ENCODE results near the gene SPIN1. TPM values are rescaled to one million over a fixed set of nuclear protein-coding genes. Genes with fewer than 3 reads are reported as not detected.

Gene SPIN1
- total and polyA plus RNA-seq, 2 donors (not counting 3 experiments of a cell fraction or from before 2014, with no cell fraction given), result 38.1 to 56.8 TPM

DNA sequence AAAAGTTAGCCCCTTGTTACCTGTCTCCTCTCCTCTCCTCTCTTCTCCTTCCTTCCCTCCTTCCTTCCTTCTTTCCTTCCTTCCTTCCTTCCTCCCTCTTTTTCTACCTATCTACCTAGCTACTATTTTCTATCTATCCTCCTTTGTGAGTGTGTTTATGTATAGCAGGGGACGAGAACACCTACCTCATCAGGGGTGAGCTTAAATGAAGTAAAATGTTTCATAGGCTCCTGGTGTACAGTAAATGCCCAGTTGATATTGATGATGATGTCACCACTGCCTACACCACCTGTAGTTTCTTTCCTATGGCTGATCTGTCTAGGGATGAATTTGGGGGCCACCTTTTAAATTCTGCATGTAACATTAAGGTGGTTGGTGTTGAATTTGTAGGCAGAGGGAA lies 4.3 kb downstream of the SPIN1 start:
- CTCF ChIA-PET, result interaction anchor here (1.3 kb wide), 1 partner anchor 24 kb away, joined by 4 read pairs; no protein-coding TSS in a partner anchor
- peaks cover 12% of the 10 kb centered on the region for H3K4me1 ChIP-seq (ENCODE audit: control insufficient read depth, extremely low read depth, insufficient read depth, low read length)
- H3K4me3 ChIP-seq (replicated peaks in 1 of 3; ENCODE audit: insufficient read depth in 1 of 3, low read depth in 1 of 3, low read length in 3 of 3), result no peak overlapping the region
- H3K36me3 ChIP-seq (ENCODE audit: control insufficient read depth in 2 of 2, extremely low read depth in 1 of 2, insufficient read depth in 2 of 2, low read length in 2 of 2), result no peaks in the 10 kb centered on the region
- BruUV-seq (replicated peaks), result no TSS peak
- dilution Hi-C loops (cut with MboI; ENCODE audit: extremely low pct_ligation_motif_present, low sequenced_read_pairs), result no loop called here
- FAIRE-seq (no peak), DNase-seq (ENCODE audit: low read depth, low spot score) (no peak)
- H3K27me3 ChIP-seq (ENCODE audit: control insufficient read depth in 2 of 2, insufficient read depth in 2 of 2, low read length in 2 of 2), result no peaks in the 10 kb centered on the region
- no peak overlapping the region for H3K27ac ChIP-seq (ENCODE audit: insufficient read depth, low read depth, low read length)
- TF ChIP-seq POLR2A (IDR thresholded peaks at IDR 0.05; ENCODE audit: low read depth, low read length) (no peak), JUN (IDR thresholded peaks at IDR 0.05; ENCODE audit: borderline replicate concordance, insufficient read depth, insufficient read length, low read depth) (no peak), FOS (IDR thresholded peaks at IDR 0.05; ENCODE audit: borderline replicate concordance, insufficient read depth, low read length) (no peak), POLR2AphosphoS5 (IDR thresholded peaks at IDR 0.05; ENCODE audit: insufficient read depth, low read depth, low read length) (no peak), MYC (IDR thresholded peaks at IDR 0.05; ENCODE audit: low read depth, low read length) (no peak), CTCF (IDR thresholded peaks at IDR 0.05; ENCODE audit: extremely low read depth in 1 of 2, insufficient read depth in 1 of 2, low read depth in 1 of 2, low read length in 2 of 2) (no peak), EZH2 (IDR thresholded peaks at IDR 0.05; ENCODE audit: borderline replicate concordance, low read depth, low read length, severe bottlenecking) (no peak), GATA2 (IDR thresholded peaks at IDR 0.05; ENCODE audit: insufficient read depth, insufficient read length, low read depth, low read length) (no peak)
- TF ChIP-seq, protein P1, sequence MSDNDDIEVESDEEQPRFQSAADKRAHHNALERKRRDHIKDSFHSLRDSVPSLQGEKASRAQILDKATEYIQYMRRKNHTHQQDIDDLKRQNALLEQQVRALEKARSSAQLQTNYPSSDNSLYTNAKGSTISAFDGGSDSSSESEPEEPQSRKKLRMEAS (IDR thresholded peaks at IDR 0.05; ENCODE audit: insufficient read depth, insufficient read length), result no peak
- H3K9ac ChIP-seq (replicated peaks; ENCODE audit: extremely low read depth, insufficient read depth, low read length), result no peak overlapping the region
- peaks cover 8% of the 10 kb centered on the region for H4K20me1 ChIP-seq (replicated peaks; ENCODE audit: control insufficient read depth, extremely low read depth, insufficient read depth, low read length)
- peaks cover 82% of the 10 kb centered on the region for H3K79me2 ChIP-seq (ENCODE audit: control insufficient read depth, insufficient read depth, low read length)
- intact Hi-C loops (cut with micrococcal nuclease), result no loop called here
- no peaks in the 10 kb centered on the region for H3K9me3 ChIP-seq (replicated peaks; ENCODE audit: control insufficient read depth, insufficient read depth, low read length)
- POLR2A ChIA-PET, result no interaction called here
- H2AFZ ChIP-seq (ENCODE audit: low read depth, low read length), result no peak overlapping the region
- H3K4me2 ChIP-seq (ENCODE audit: insufficient read depth, low read length), result no peak overlapping the region
- H3K9me1 ChIP-seq (replicated peaks; ENCODE audit: control insufficient read depth, extremely low read depth, insufficient read depth, low read length), result peaks cover 2% of the 10 kb centered on the region
